Kasumi-1 (cell line): ENCODE measurements around the gene CCDC85C.

Experiments
- DNase-seq, 2 experiments: peaks; one replicate each; lab custom pipeline; 2025; lab: John Stamatoyannopoulos, UW

Gene CCDC85C

GRCh38 chr14:99589651-99590530 is 14.1 kb downstream of the CCDC85C start:
- no peak for DNase-seq

- DNase-seq = peak; percentile 11 to 18
These were observed 15.0 kb downstream of the CCDC85C start for GRCh38 chr14:99589031-99589441.

GRCh38 chr14:99587460-99588278 is 16.3 kb downstream of the CCDC85C start:
- DNase-seq = no peak

GRCh38 chr14:99586761-99587459 is 17.1 kb downstream of the CCDC85C start:
- no peak for DNase-seq

GRCh38 chr14:99586054-99586760 is 17.8 kb downstream of the CCDC85C start:
- DNase-seq = no peak

GRCh38 chr14:99584823-99585222 is 19.2 kb downstream of the CCDC85C start:
- no peak for DNase-seq

- no peak for DNase-seq
These were observed 22.1 kb downstream of the CCDC85C start for GRCh38 chr14:99581938-99582337.

GRCh38 chr14:99581374-99581773 is 22.6 kb downstream of the CCDC85C start:
- DNase-seq = no peak

- no peak for DNase-seq
These were observed 24.0 kb downstream of the CCDC85C start for GRCh38 chr14:99579903-99580571.

- DNase-seq = no peak
These were observed 24.7 kb downstream of the CCDC85C start for GRCh38 chr14:99579120-99579836.

- no peak for DNase-seq
These were observed 25.4 kb downstream of the CCDC85C start for GRCh38 chr14:99578541-99579101.

- no peak for DNase-seq
These were observed 27.0 kb downstream of the CCDC85C start for GRCh38 chr14:99576761-99577705.

- DNase-seq = no peak
These were observed 27.7 kb downstream of the CCDC85C start for GRCh38 chr14:99576304-99576703.

- DNase-seq = no peak
These were observed 28.7 kb downstream of the CCDC85C start for GRCh38 chr14:99575043-99576023.

GRCh38 chr14:99574099-99574880 is 29.7 kb downstream of the CCDC85C start:
- no peak for DNase-seq

- DNase-seq = no peak
These were observed 30.4 kb downstream of the CCDC85C start for GRCh38 chr14:99573436-99574098.

GRCh38 chr14:99573000-99573330 is 31.0 kb downstream of the CCDC85C start:
- no peak for DNase-seq
